HEK293T (cell line): ENCODE results near the gene SYCP3.

ENCODE experiments used
- CTCF ChIA-PET: fragments of 350-600 bp; formaldehyde crosslinking; extraction: SDS; loops from one replicate; lab custom pipeline; 2021; ENCODE audit warnings: antibody characterized with exemption, inconsistent platforms; lab: Yijun Ruan, JAX
- POLR2A ChIA-PET: fragments of 350-600 bp; formaldehyde crosslinking; extraction: SDS; loops from one replicate; lab custom pipeline; 2020; ENCODE audit warnings: antibody characterized with exemption, inconsistent platforms; lab: Yijun Ruan, JAX
- DNase-seq: peaks from one replicate; pipeline ENCODE4 v3.0.0; 2012; ENCODE audit warnings: mixed read lengths; ENCODE audit errors: extremely low spot score
- ARNT ChIP-seq: fragments of 450-650 bp; IDR thresholded peaks from 2 replicates; pipeline ENCODE4 v1.6.1; 2017; ENCODE audit warnings: mild to moderate bottlenecking
- BHLHE40 ChIP-seq: fragments of 450-650 bp; IDR thresholded peaks from 2 replicates; pipeline ENCODE4 v1.6.1; 2016; ENCODE audit warnings: mild to moderate bottlenecking, moderate library complexity, borderline replicate concordance
- CTBP1 ChIP-seq: fragments of 450-650 bp; IDR thresholded peaks from 2 replicates; pipeline ENCODE4 v1.6.1; 2016; ENCODE audit warnings: borderline replicate concordance
- ELF4 ChIP-seq: fragments of 450-650 bp; IDR thresholded peaks from 2 replicates; pipeline ENCODE4 v1.6.1; 2017; ENCODE audit warnings: antibody characterized with exemption
- FOXA1 ChIP-seq: fragments of 450-650 bp; IDR thresholded peaks from 2 replicates; pipeline ENCODE4 v1.6.1; 2016; ENCODE audit warnings: mild to moderate bottlenecking
- FOXK2 ChIP-seq: fragments of 450-650 bp; IDR thresholded peaks from 2 replicates; pipeline ENCODE4 v1.6.1; 2016; ENCODE audit warnings: mild to moderate bottlenecking
- FOXM1 ChIP-seq: fragments of 450-650 bp; IDR thresholded peaks from 2 replicates; pipeline ENCODE4 v1.6.1; 2017; ENCODE audit warnings: mild to moderate bottlenecking, borderline replicate concordance
- HDGF ChIP-seq: fragments of 450-650 bp; IDR thresholded peaks from 2 replicates; pipeline ENCODE4 v1.6.1; 2017; ENCODE audit warnings: antibody characterized with exemption, borderline replicate concordance
- L3MBTL2 ChIP-seq: fragments of 450-650 bp; conservative IDR thresholded peaks from 2 replicates; pipeline ENCODE4 v1.6.1; 2016; ENCODE audit warnings: mild to moderate bottlenecking
- LEF1 ChIP-seq: fragments of 450-650 bp; IDR thresholded peaks from 2 replicates; pipeline ENCODE4 v1.6.1; 2017; ENCODE audit warnings: mild to moderate bottlenecking, borderline replicate concordance
- NFRKB ChIP-seq: fragments of 450-650 bp; IDR thresholded peaks from 2 replicates; pipeline ENCODE4 v1.6.1; 2016; ENCODE audit warnings: mild to moderate bottlenecking, moderate library complexity
- SP1 ChIP-seq: fragments of 450-650 bp; IDR thresholded peaks from 2 replicates; pipeline ENCODE4 v1.6.1; 2017
- SUZ12 ChIP-seq: fragments of 450-650 bp; IDR thresholded peaks from 2 replicates; pipeline ENCODE4 v1.6.1; 2016; ENCODE audit warnings: mild to moderate bottlenecking
- TARDBP ChIP-seq: fragments of 450-650 bp; IDR thresholded peaks from 2 replicates; pipeline ENCODE4 v1.6.1; 2016
- ZNF384 ChIP-seq: fragments of 450-650 bp; IDR thresholded peaks from 2 replicates; pipeline ENCODE4 v1.6.1; 2016
- TF ChIP-seq, protein P1 (sequence below): fragments of 450-650 bp; IDR thresholded peaks from 2 replicates; pipeline ENCODE4 v1.6.1; 2016

The SYCP3 gene

DNA sequence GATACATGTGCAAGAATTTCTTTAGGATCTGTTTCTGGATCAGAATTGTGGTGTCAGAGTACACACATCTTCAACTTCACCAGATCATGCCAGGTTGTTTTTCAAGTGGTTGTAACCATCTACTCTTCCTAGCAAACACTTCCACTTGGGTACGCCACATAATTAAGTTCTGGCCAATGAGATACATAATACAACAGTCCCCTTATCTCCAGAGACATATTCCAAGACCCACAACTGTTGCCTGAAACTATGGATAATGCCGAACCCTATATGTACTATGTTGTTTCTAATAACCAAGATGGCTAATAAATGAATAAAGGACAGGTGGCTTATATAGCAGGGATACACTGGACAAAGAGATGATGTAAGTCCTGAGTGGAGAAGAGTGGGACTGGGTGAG, 44.3 kb downstream of the SYCP3 start:
- ChIA-PET POLR2A (no interaction called here), CTCF (no interaction called here)
- no peak for TF ChIP-seq ARNT
- TF ChIP-seq FOXA1: no peak
- no peak for TF ChIP-seq TARDBP
- no peak for TF ChIP-seq SP1
- no peak for TF ChIP-seq HDGF
- no peak for TF ChIP-seq ZNF384
- TF ChIP-seq LEF1: no peak
- no peak for TF ChIP-seq FOXK2
- no peak for TF ChIP-seq BHLHE40
- TF ChIP-seq, protein P1, sequence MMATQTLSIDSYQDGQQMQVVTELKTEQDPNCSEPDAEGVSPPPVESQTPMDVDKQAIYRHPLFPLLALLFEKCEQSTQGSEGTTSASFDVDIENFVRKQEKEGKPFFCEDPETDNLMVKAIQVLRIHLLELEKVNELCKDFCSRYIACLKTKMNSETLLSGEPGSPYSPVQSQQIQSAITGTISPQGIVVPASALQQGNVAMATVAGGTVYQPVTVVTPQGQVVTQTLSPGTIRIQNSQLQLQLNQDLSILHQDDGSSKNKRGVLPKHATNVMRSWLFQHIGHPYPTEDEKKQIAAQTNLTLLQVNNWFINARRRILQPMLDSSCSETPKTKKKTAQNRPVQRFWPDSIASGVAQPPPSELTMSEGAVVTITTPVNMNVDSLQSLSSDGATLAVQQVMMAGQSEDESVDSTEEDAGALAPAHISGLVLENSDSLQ: no peak
- TF ChIP-seq SUZ12: no peak
- no peak for TF ChIP-seq L3MBTL2
- no peak for TF ChIP-seq ELF4
- TF ChIP-seq NFRKB: no peak
- no peak for TF ChIP-seq FOXM1
- no peak for TF ChIP-seq CTBP1
- no peak for DNase-seq

GRCh38 chr12:101694297-101694848, 44.9 kb downstream of the SYCP3 start:
- TF ChIP-seq TARDBP (no peak), NFRKB (no peak), HDGF (no peak), FOXA1 (no peak), ZNF384 (no peak), SUZ12 (no peak), BHLHE40 (no peak), L3MBTL2 (no peak), FOXM1 (no peak), CTBP1 (no peak), SP1 (no peak), FOXK2 (no peak), ELF4 (no peak), LEF1 (no peak), ARNT (no peak)
- TF ChIP-seq, protein P1: no peak
- CTCF ChIA-PET: interaction anchor here (0.9 kb wide), 1 partner anchor 12 kb away, joined by 3 read pairs; no protein-coding TSS in a partner anchor

DNA sequence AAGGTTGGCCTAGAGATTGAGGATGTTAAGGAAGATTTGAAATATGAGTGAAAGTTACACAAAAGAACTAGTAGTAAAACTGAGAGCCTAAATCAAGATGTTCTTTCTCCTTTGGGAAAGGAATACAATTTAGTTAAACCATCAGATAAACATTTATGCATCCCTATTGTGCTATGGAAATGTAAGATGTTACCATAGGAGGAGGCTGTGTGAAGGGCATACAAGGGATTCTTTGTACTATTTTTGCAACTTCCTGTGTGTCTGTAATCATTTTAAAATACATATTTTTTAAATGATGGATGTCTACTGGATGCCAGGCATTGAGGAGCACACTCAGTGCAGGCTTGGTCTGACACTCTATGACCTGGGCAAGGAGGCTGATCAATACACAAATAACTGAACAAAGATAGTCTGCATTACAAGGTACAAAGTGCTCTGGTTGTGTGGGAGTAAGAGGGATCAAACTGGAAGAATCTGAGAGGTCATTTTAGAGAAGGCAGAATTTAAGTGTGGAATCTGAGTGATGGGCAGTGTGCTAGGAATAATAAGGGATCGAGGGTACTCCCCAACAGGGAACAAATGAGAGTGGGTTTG, 47.7 kb downstream of the SYCP3 start:
- DNase-seq: no peak
- ChIA-PET CTCF (no interaction called here), POLR2A (no interaction called here)
- no peak for TF ChIP-seq ARNT
- TF ChIP-seq ELF4: no peak
- TF ChIP-seq FOXA1: no peak
- TF ChIP-seq SUZ12: no peak
- TF ChIP-seq FOXM1: no peak
- TF ChIP-seq SP1: no peak
- no peak for TF ChIP-seq L3MBTL2
- TF ChIP-seq, protein P1: no peak
- TF ChIP-seq ZNF384: no peak
- no peak for TF ChIP-seq TARDBP
- no peak for TF ChIP-seq NFRKB
- no peak for TF ChIP-seq CTBP1
- TF ChIP-seq LEF1: no peak
- TF ChIP-seq FOXK2: no peak
- TF ChIP-seq HDGF: no peak
- no peak for TF ChIP-seq BHLHE40

More at GRCh38 chr12:101694297-101694848, 44.9 kb downstream of the SYCP3 start:
- POLR2A ChIA-PET: no interaction called here
- DNase-seq: no peak

GRCh38 chr12:101690544-101691098, 48.6 kb downstream of the SYCP3 start:
- POLR2A ChIA-PET: no interaction called here
- DNase-seq: no peak
- CTCF ChIA-PET: interaction anchor here (0.6 kb wide), 1 partner anchor 83 kb away, joined by 7 read pairs; no protein-coding TSS in a partner anchor
- TF ChIP-seq BHLHE40: no peak
- TF ChIP-seq L3MBTL2: no peak
- no peak for TF ChIP-seq ZNF384
- TF ChIP-seq ELF4: no peak
- TF ChIP-seq NFRKB: no peak
- no peak for TF ChIP-seq CTBP1
- no peak for TF ChIP-seq LEF1
- no peak for TF ChIP-seq TARDBP
- no peak for TF ChIP-seq HDGF
- no peak for TF ChIP-seq ARNT
- TF ChIP-seq FOXM1: no peak

- DNase-seq: no peak
- ChIA-PET POLR2A (no interaction called here), CTCF (no interaction called here)
- TF ChIP-seq NFRKB (no peak), FOXK2 (no peak), HDGF (no peak), ZNF384 (no peak), ARNT (no peak), ELF4 (no peak), FOXM1 (no peak)
- TF ChIP-seq, protein P1: no peak
Measured at GRCh38 chr12:101686176-101686575, 53.1 kb downstream of the SYCP3 start.
